Right kidney (tissue), 9 donors: ENCODE data around the gene CDK5.
A peak's percentile ranks its signal among the peaks of the same experiment; 100 is the strongest.

Source experiments
- DNase-seq: peaks from one replicate; pipeline ENCODE4 v3.0.0-alpha.2; 2016
- long read RNA-seq, 8 donors: transcript quantifications; one replicate each; lab custom pipeline, GENCODE V29; 2026

Gene CDK5
- long read RNA-seq, donor 1, transcript CDK5-204 (12 exons, 1,758 nt), result major isoform, 12 of 13 reads
- long read RNA-seq, donor 1, partial matches to known transcripts, result 0 of 13 reads
- long read RNA-seq, donor 1, other reads (novel, unspliced or antisense), result 0 of 13 reads
- long read RNA-seq, donor 2, transcript CDK5-204 (12 exons, 1,758 nt), result major isoform, 7 of 7 reads
- long read RNA-seq, donor 2, partial matches to known transcripts, result 0 of 7 reads
- long read RNA-seq, donor 2, other reads (novel, unspliced or antisense), result 0 of 7 reads
- long read RNA-seq, donor 3, partial matches to known transcripts, result 0 of 3 reads
- long read RNA-seq, donor 3, other reads (novel, unspliced or antisense), result 0 of 3 reads
- long read RNA-seq, donor 4, partial matches to known transcripts, result 0 of 4 reads
- long read RNA-seq, donor 4, other reads (novel, unspliced or antisense), result 0 of 4 reads
- long read RNA-seq, donor 5, transcript CDK5-204 (12 exons, 1,758 nt), result major isoform, 6 of 7 reads
- long read RNA-seq, donor 5, partial matches to known transcripts, result 0 of 7 reads
- long read RNA-seq, donor 5, other reads (novel, unspliced or antisense), result 0 of 7 reads
- long read RNA-seq, donor 6, transcript CDK5-204 (12 exons, 1,758 nt), result major isoform, 6 of 6 reads
- long read RNA-seq, donor 6, partial matches to known transcripts, result 0 of 6 reads
- long read RNA-seq, donor 6, other reads (novel, unspliced or antisense), result 0 of 6 reads
- long read RNA-seq, donor 7, transcript CDK5-204 (12 exons, 1,758 nt), result major isoform, 19 of 20 reads
- long read RNA-seq, donor 7, partial matches to known transcripts, result 0 of 20 reads
- long read RNA-seq, donor 7, other reads (novel, unspliced or antisense), result 0 of 20 reads
- long read RNA-seq, donor 8, partial matches to known transcripts, result 0 of 4 reads
- long read RNA-seq, donor 8, other reads (novel, unspliced or antisense), result 0 of 4 reads

- peak; percentile 98 for DNase-seq
Measured at GRCh38 chr7:151057506-151057988, at the start of gene CDK5. TSS of gene CDK5 (minus strand) at chr7:151057897. CDS start at chr7:151057848, 49 bp downstream.

- DNase-seq, result no peak
Measured at GRCh38 chr7:151104411-151105235, 46.9 kb upstream of the CDK5 start.

- no peak for DNase-seq
Measured at GRCh38 chr7:151103973-151104372, 46.3 kb upstream of the CDK5 start.

GRCh38 chr7:151102991-151103390 is 45.3 kb upstream of the CDK5 start:
- DNase-seq, result no peak

- DNase-seq, result no peak
Measured at GRCh38 chr7:151101621-151102396, 44.1 kb upstream of the CDK5 start.

GRCh38 chr7:151100921-151101320 is 43.2 kb upstream of the CDK5 start:
- no peak for DNase-seq

GRCh38 chr7:151099486-151100211 is 42.0 kb upstream of the CDK5 start:
- DNase-seq, result no peak

- DNase-seq, result no peak
Measured at GRCh38 chr7:151095828-151096475, 38.3 kb upstream of the CDK5 start.

GRCh38 chr7:151095123-151095797 is 37.6 kb upstream of the CDK5 start:
- no peak for DNase-seq

GRCh38 chr7:151094675-151095074 is 37.0 kb upstream of the CDK5 start:
- no peak for DNase-seq

GRCh38 chr7:151093748-151094147 is 36.1 kb upstream of the CDK5 start:
- DNase-seq, result no peak

- DNase-seq, result no peak
Measured at GRCh38 chr7:151091988-151092387, 34.3 kb upstream of the CDK5 start.

GRCh38 chr7:151091431-151091830 is 33.7 kb upstream of the CDK5 start:
- DNase-seq, result no peak

GRCh38 chr7:151091003-151091402 is 33.3 kb upstream of the CDK5 start:
- DNase-seq, result no peak

GRCh38 chr7:151089893-151090730 is 32.4 kb upstream of the CDK5 start:
- no peak for DNase-seq

- DNase-seq, result peak; percentile 55
Measured at GRCh38 chr7:151088856-151089699, 31.4 kb upstream of the CDK5 start.
